ENCODE results near the gene MAGEA11.
"Not testable (repeated sequence)": the region's sequence is repeated elsewhere in the genome, so short reads cannot be mapped to it uniquely, and the experiment has no call there.

DNA sequence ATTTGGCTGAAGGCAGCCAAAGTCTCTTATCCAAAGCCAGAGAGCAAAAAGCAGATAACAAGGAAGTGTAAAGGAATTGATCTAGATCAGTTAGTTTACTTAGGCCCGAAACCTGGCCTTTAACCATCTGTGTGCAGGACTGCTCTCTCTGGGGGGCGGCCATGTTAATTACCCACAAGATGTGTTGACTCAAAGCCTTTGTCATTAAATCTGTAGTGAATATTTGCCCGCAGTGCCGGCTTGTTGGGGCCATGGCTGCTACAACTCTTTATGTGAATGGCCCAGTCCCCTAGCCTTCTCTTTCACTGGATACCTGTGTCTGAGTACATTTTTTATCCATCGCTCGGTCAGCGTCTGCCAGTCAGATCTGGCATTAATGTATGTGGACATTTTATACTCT lies 15.4 kb downstream of the MAGEA11 start:
- TF ChIP-seq, protein P1, sequence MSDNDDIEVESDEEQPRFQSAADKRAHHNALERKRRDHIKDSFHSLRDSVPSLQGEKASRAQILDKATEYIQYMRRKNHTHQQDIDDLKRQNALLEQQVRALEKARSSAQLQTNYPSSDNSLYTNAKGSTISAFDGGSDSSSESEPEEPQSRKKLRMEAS (IDR thresholded peaks at IDR 0.05; ENCODE audit: low read depth, low read length) = not testable (repeated sequence)
- TF ChIP-seq, protein P2, sequence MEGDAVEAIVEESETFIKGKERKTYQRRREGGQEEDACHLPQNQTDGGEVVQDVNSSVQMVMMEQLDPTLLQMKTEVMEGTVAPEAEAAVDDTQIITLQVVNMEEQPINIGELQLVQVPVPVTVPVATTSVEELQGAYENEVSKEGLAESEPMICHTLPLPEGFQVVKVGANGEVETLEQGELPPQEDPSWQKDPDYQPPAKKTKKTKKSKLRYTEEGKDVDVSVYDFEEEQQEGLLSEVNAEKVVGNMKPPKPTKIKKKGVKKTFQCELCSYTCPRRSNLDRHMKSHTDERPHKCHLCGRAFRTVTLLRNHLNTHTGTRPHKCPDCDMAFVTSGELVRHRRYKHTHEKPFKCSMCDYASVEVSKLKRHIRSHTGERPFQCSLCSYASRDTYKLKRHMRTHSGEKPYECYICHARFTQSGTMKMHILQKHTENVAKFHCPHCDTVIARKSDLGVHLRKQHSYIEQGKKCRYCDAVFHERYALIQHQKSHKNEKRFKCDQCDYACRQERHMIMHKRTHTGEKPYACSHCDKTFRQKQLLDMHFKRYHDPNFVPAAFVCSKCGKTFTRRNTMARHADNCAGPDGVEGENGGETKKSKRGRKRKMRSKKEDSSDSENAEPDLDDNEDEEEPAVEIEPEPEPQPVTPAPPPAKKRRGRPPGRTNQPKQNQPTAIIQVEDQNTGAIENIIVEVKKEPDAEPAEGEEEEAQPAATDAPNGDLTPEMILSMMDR (IDR thresholded peaks at IDR 0.05; ENCODE audit: low read depth, low read length) = not testable (repeated sequence)
